ENCODE measurements around the gene RNF44. TPM values are rescaled to one million over a fixed set of nuclear protein-coding genes. Genes with fewer than 3 reads are reported as not detected.

RNF44 gene
- total RNA-seq, 1 donor from 2014 or later, result 31.2 TPM

DNA sequence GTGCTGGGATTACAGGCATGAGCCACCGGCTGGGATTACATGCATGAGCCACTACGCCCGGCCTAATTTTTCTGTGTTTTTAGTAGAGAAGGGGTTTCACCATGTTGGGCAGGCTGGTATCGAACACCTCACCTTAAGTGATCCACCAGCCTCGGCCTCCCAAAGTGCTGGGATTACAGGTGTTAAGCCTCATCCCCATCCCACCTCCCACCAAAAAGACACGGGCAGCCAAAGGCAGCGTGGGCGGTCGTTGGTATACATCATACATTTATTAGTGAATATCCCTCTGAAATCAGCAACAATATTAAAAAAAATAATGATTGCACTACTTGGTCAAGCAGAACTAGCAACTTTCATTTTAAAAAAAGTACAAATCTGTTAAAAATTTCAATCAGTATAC, 10.7 kb downstream of the RNF44 start:
- peaks cover 4% of the 10 kb centered on the region for H3K36me3 ChIP-seq (ENCODE audit: control insufficient read depth, insufficient read depth, low read length)

DNA sequence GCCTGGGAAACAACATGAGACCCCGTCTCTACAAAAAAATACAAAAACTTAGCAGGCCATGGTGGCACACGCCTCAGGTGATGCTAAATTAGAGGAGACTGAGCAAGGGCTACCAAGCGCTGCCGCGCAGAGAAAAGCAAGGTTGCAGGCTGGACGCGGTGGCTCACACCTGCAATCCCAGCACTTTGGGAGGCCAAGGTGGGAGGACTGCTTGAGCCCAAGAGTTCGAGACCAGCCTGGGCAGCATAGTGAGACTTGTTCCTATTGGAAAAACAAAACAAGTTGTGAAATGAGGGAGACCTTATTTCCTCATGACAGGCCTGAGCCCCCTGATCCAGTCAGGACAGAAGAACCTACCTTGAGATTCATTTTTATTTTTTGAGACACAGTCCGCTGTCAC, 11.5 kb downstream of the RNF44 start:
- TF ChIP-seq, protein P1, sequence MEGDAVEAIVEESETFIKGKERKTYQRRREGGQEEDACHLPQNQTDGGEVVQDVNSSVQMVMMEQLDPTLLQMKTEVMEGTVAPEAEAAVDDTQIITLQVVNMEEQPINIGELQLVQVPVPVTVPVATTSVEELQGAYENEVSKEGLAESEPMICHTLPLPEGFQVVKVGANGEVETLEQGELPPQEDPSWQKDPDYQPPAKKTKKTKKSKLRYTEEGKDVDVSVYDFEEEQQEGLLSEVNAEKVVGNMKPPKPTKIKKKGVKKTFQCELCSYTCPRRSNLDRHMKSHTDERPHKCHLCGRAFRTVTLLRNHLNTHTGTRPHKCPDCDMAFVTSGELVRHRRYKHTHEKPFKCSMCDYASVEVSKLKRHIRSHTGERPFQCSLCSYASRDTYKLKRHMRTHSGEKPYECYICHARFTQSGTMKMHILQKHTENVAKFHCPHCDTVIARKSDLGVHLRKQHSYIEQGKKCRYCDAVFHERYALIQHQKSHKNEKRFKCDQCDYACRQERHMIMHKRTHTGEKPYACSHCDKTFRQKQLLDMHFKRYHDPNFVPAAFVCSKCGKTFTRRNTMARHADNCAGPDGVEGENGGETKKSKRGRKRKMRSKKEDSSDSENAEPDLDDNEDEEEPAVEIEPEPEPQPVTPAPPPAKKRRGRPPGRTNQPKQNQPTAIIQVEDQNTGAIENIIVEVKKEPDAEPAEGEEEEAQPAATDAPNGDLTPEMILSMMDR (IDR thresholded peaks at IDR 0.05; ENCODE audit: insufficient read depth, low read length, poor library complexity, severe bottlenecking), result no peak
- no peak for DNase-seq (ENCODE audit: low read depth)

More for the DNA sequence above, 10.7 kb downstream of the RNF44 start:
- TF ChIP-seq, protein P1 (IDR thresholded peaks at IDR 0.05; ENCODE audit: insufficient read depth, low read length, poor library complexity, severe bottlenecking), result no peak
- no peak for DNase-seq (ENCODE audit: low read depth)
- Histone ChIP-seq H3K4me3 (ENCODE audit: low read depth, low read length) (no peak overlapping the region), H3K27me3 (ENCODE audit: control insufficient read depth, insufficient read depth, low read length) (no peaks in the 10 kb centered on the region)

DNA sequence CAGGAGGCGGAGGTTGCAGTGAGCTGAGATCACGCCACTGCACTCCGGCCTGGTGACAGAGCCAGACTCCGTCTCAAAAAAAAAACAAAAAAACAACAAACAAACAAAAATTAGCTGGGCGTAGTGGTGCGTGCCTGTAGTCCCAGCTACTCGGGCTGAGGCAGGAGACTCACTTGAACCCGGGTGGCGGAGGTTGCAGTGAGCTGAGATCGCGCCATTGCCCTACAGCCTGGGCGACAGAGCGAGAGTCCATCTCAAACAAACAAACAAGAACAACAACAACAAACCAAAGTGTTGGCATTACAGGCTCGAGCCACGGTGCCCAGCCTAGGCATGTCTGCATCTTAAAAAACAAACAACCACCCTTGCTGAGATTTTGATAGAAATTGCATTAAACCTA, 12.2 kb downstream of the RNF44 start:
- TF ChIP-seq, protein P1 (IDR thresholded peaks at IDR 0.05; ENCODE audit: insufficient read depth, low read length, poor library complexity, severe bottlenecking), result no peak
- H3K36me3 ChIP-seq (ENCODE audit: control insufficient read depth, insufficient read depth, low read length), result peaks cover 2% of the 10 kb centered on the region
- H3K4me3 ChIP-seq (ENCODE audit: low read depth, low read length), result no peak overlapping the region
- no peak for DNase-seq (ENCODE audit: low read depth)
- H3K27me3 ChIP-seq (ENCODE audit: control insufficient read depth, insufficient read depth, low read length), result no peaks in the 10 kb centered on the region

More for the DNA sequence above, 11.5 kb downstream of the RNF44 start:
- Histone ChIP-seq H3K4me3 (ENCODE audit: low read depth, low read length) (no peak overlapping the region), H3K27me3 (ENCODE audit: control insufficient read depth, insufficient read depth, low read length) (no peaks in the 10 kb centered on the region), H3K36me3 (ENCODE audit: control insufficient read depth, insufficient read depth, low read length) (peaks cover 2% of the 10 kb centered on the region)

DNA sequence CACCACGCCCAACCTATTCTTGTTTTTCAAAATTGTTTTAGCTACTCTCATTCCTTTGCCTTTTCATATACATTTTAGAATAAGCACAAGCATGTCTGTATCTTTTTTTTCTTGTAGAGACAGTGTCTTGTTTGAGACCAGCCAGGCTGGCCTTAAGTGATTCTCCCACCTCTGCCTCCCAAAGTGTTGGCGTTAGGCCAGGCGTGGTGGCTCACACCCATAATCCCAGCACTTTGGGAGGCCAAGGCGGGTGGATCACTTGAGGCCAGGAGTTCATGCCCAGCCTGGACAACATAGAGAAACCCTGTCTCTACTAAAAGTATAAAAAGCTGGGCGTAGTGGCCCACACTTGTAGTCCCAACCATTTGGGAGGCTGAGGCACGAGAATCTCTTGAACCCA, 13.1 kb downstream of the RNF44 start:
- no peak for DNase-seq (ENCODE audit: low read depth)
- no peaks in the 10 kb centered on the region for H3K27me3 ChIP-seq (ENCODE audit: control insufficient read depth, insufficient read depth, low read length)
- TF ChIP-seq, protein P1 (IDR thresholded peaks at IDR 0.05; ENCODE audit: insufficient read depth, low read length, poor library complexity, severe bottlenecking), result no peak
- H3K4me3 ChIP-seq (ENCODE audit: low read depth, low read length), result no peak overlapping the region
- peaks cover 2% of the 10 kb centered on the region for H3K36me3 ChIP-seq (ENCODE audit: control insufficient read depth, insufficient read depth, low read length)

DNA sequence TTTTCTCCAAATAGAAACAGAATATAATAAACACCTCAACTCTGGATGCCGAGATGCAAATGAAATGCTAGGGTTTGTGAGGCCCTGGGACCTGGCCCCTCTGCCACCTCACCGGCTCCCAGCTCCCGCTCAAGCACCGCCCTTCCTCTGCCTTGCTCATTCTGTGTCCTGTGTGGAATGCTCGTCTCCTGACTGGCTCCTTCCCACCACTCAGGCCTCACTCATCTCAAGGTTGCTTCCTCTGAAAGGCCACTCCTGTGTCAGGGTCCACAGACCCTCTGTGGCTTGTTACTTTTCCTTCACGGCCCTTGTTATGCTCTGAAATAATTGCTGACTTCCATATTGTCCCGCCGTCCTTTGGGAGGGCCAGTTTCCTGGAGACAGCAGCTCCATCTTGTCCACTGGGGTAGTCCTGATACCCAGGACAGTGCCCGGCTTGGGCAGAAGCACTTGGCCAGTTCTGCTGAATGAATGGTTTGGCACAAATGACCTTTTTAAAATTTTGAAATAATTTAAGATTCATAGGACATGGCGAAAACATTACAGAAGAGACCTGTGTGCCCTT, 15.4 kb downstream of the RNF44 start:
- TF ChIP-seq, protein P1 (IDR thresholded peaks at IDR 0.05; ENCODE audit: insufficient read depth, low read length, poor library complexity, severe bottlenecking), result no peak
- H3K27me3 ChIP-seq (ENCODE audit: control insufficient read depth, insufficient read depth, low read length), result no peaks in the 10 kb centered on the region
- H3K36me3 ChIP-seq (ENCODE audit: control insufficient read depth, insufficient read depth, low read length), result no peaks in the 10 kb centered on the region
- DNase-seq (ENCODE audit: low read depth), result no peak
- H3K4me3 ChIP-seq (ENCODE audit: low read depth, low read length), result no peak overlapping the region

DNA sequence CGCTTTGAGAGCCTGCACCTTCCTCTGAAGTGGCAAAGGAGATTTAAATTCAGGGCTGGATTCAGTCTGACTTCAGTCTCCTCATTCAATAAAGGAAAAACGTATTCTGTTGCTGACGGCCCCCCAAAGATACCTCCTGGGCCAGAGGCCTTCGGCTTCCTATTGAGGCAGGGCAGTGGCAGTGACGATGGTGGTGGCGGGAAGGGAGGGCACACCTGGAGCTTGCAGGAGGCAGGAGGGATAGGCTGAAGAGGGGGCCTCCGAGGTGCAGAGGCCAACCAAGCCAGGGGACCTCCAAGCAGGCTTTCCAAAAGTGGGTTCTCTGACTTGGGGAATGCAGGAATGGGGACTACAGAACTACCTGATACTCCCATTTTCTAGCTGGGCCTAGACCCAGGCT, 15.9 kb downstream of the RNF44 start:
- no peaks in the 10 kb centered on the region for H3K36me3 ChIP-seq (ENCODE audit: control insufficient read depth, insufficient read depth, low read length)
- TF ChIP-seq, protein P1 (IDR thresholded peaks at IDR 0.05; ENCODE audit: insufficient read depth, low read length, poor library complexity, severe bottlenecking), result no peak
- DNase-seq (ENCODE audit: low read depth), result no peak

More for the DNA sequence above, 15.9 kb downstream of the RNF44 start:
- Histone ChIP-seq H3K4me3 (ENCODE audit: low read depth, low read length) (no peak overlapping the region), H3K27me3 (ENCODE audit: control insufficient read depth, insufficient read depth, low read length) (no peaks in the 10 kb centered on the region)
